Coronary artery (tissue), 2 donors: ENCODE data around the gene ARID4A.
"Not testable (repeated sequence)": the region's sequence is repeated elsewhere in the genome, so short reads cannot be mapped to it uniquely, and the experiment has no call there.

ENCODE experiments used
- DNase-seq: peaks from one replicate; pipeline ENCODE4 v3.0.0-alpha.2; 2017; ENCODE audit warnings: low spot score
- H3K27ac ChIP-seq, 2 donors: fragments of 200-600 bp; sonication (generic); one replicate each; pipeline ENCODE4 v1.5.1; 2016 to 2019
- H3K4me3 ChIP-seq: fragments of 200-600 bp; sonication (generic); 2 replicates; pipeline ENCODE4 v1.5.1; 2016; ENCODE audit warnings: mild to moderate bottlenecking, moderate library complexity
- CTCF ChIP-seq: fragments of 200-600 bp; sonication (generic); IDR thresholded peaks from one replicate; pipeline ENCODE4 v1.5.1; 2019; ENCODE audit warnings: antibody characterized with exemption

Gene ARID4A

GRCh38 chr14:58298477-58299400, at the start of gene ARID4A:
TSS of gene ARID4A (plus strand) at chr14:58298555. CDS start at chr14:58299855, 1,300 bp downstream.
- no peak for TF ChIP-seq CTCF
- peak; percentile 96 for DNase-seq
- H3K4me3 ChIP-seq = peak within 1 kb of the TSS; percentile 87
- H3K27ac ChIP-seq = peak within 1 kb of the TSS; percentile 95 to 97

- TF ChIP-seq CTCF = no peak
- no peak overlapping the region for H3K27ac ChIP-seq
- no peak for DNase-seq
- H3K4me3 ChIP-seq = no peak overlapping the region
Observed at GRCh38 chr14:58249611-58250010, 48.7 kb upstream of the ARID4A start.

GRCh38 chr14:58258156-58258555, 40.2 kb upstream of the ARID4A start:
- TF ChIP-seq CTCF = no peak
- no peak for DNase-seq
- no peak overlapping the region for H3K27ac ChIP-seq
- no peak overlapping the region for H3K4me3 ChIP-seq

- not testable (repeated sequence) for H3K4me3 ChIP-seq, DNase-seq, H3K27ac ChIP-seq
Observed at GRCh38 chr14:58262005-58262404, 36.4 kb upstream of the ARID4A start.

- TF ChIP-seq CTCF = no peak
- no peak overlapping the region for H3K4me3 ChIP-seq
- H3K27ac ChIP-seq = no peak overlapping the region
- DNase-seq = no peak
Observed at GRCh38 chr14:58265401-58265800, 33.0 kb upstream of the ARID4A start.

- no peak for DNase-seq
- H3K4me3 ChIP-seq = no peak overlapping the region
- no peak overlapping the region for H3K27ac ChIP-seq
- TF ChIP-seq CTCF = no peak
Observed at GRCh38 chr14:58270628-58271027, 27.7 kb upstream of the ARID4A start.

GRCh38 chr14:58272588-58273372, 25.6 kb upstream of the ARID4A start:
- no peak overlapping the region for H3K4me3 ChIP-seq
- H3K27ac ChIP-seq = peak overlapping the region; percentile 33 to 40
- no peak for TF ChIP-seq CTCF
- DNase-seq = no peak
